Measurements from ENCODE around the gene SBF2. TPM values are rescaled to one million over a fixed set of nuclear protein-coding genes. Genes with fewer than 3 reads are reported as not detected.
A peak's percentile ranks its signal among the peaks of the same experiment; 100 is the strongest.

SBF2 gene
- total RNA-seq, 4 donors from 2014 or later: 42.3 to 106 (median 45.3) TPM

DNA sequence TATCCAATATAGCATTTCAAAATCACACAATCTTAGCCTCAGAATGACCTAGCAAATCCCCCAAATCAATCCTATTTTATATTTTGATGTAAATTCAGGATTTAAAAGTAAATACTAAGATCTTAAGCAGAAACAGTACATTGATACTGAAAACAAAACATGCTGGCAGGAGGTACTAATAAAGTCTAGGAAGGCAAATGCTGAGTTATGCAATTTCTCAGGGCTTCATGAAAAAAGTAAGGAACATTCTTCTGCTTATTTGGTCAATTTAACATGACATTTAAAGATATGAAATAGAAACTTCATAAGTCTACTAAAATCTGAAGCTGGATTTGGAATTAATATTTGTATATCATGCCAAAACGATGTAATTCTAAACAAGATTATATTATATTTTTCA lies 476.8 kb downstream of the SBF2 start:
- WGBS: 94% methylated on average over 1 of the region's 1 CpG
- Histone ChIP-seq H3K4me3 (no peak overlapping the region), H3K27me3 (no peaks in the 10 kb centered on the region), H3K9me3 (no peaks in the 10 kb centered on the region), H3K4me1 (peaks cover 19% of the 10 kb centered on the region), H3K27ac (no peak overlapping the region), H3K36me3 (peaks cover 5% of the 10 kb centered on the region)
- TF ChIP-seq EP300 (IDR thresholded peaks at IDR 0.05) (no peak), POLR2A (IDR thresholded peaks at IDR 0.05) (no peak), POLR2AphosphoS5 (IDR thresholded peaks at IDR 0.05) (no peak)
- TF ChIP-seq, protein P1, sequence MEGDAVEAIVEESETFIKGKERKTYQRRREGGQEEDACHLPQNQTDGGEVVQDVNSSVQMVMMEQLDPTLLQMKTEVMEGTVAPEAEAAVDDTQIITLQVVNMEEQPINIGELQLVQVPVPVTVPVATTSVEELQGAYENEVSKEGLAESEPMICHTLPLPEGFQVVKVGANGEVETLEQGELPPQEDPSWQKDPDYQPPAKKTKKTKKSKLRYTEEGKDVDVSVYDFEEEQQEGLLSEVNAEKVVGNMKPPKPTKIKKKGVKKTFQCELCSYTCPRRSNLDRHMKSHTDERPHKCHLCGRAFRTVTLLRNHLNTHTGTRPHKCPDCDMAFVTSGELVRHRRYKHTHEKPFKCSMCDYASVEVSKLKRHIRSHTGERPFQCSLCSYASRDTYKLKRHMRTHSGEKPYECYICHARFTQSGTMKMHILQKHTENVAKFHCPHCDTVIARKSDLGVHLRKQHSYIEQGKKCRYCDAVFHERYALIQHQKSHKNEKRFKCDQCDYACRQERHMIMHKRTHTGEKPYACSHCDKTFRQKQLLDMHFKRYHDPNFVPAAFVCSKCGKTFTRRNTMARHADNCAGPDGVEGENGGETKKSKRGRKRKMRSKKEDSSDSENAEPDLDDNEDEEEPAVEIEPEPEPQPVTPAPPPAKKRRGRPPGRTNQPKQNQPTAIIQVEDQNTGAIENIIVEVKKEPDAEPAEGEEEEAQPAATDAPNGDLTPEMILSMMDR (IDR thresholded peaks at IDR 0.05): no peak
- DNase-seq (ENCODE audit: low spot score in 2 of 2): no peak

DNA sequence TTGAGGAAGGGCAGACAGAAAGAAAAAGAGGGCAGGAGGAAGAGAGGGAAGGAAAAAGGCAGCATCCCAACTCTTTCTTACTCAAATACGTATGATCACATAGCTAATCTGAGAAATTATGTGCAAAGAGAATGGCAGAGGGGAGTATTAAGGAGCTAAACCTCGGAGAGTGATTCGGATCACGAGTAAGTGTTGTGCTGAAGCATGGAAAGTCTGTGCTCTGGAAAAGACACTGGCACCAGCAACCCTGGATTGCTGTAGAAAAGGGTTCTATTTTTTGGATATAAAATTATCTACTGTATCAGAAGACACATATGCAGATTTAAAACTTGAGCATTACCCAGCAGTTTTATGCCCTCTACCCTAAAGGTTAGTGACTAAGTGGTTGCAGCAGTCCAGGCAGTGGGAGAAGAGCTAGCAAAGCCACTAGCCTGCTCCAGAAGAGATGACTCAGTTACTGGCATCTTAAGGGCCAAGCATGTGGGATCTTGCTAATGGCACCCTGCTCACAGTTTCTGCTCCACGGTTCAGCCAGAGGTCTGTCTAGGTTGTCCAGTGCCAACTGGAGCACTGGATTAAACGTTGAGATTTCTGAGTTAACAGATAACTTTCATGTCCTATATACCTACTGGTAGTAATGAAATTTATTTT lies 478.4 kb downstream of the SBF2 start:
- 52% methylated on average over 6 of the region's 6 CpGs for WGBS
- no peak for DNase-seq (ENCODE audit: low spot score in 2 of 2)
- Histone ChIP-seq H3K4me1 (peaks cover 9% of the 10 kb centered on the region), H3K36me3 (peaks cover 21% of the 10 kb centered on the region), H3K27me3 (no peaks in the 10 kb centered on the region), H3K4me3 (no peak overlapping the region), H3K9me3 (no peaks in the 10 kb centered on the region), H3K27ac (peak overlapping the region; percentile 44)
- TF ChIP-seq EP300 (IDR thresholded peaks at IDR 0.05) (no peak), POLR2AphosphoS5 (IDR thresholded peaks at IDR 0.05) (peak in 1 of 3 donors; percentile 13)

DNA sequence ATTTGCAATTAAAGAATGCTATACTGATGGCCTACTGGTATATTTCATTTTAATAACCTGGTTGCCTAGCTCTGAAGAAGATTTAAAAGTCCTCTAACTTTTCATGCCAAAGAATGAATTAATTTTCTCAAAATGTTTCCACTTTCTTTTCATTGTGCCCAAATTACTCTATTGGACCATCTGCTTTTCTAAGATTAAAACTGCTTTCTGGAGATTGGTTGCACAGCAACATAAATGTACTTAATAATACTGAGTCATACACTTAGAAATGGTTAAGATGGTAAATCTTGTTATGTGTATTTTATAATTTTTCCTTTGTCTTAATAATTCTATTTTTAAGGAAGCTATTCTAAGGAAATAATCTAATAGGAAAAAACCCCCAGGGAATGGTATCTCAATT lies 479.9 kb downstream of the SBF2 start:
- no peak for DNase-seq (ENCODE audit: low spot score in 2 of 2)
- TF ChIP-seq POLR2AphosphoS5 (IDR thresholded peaks at IDR 0.05) (no peak), POLR2A (IDR thresholded peaks at IDR 0.05) (no peak), EP300 (IDR thresholded peaks at IDR 0.05) (no peak)
- TF ChIP-seq, protein P1 (IDR thresholded peaks at IDR 0.05): no peak
- Histone ChIP-seq H3K27ac (no peak overlapping the region), H3K4me1 (peaks cover 4% of the 10 kb centered on the region), H3K4me3 (no peak overlapping the region), H3K27me3 (no peaks in the 10 kb centered on the region), H3K9me3 (no peaks in the 10 kb centered on the region), H3K36me3 (peaks cover 22% of the 10 kb centered on the region)

DNA sequence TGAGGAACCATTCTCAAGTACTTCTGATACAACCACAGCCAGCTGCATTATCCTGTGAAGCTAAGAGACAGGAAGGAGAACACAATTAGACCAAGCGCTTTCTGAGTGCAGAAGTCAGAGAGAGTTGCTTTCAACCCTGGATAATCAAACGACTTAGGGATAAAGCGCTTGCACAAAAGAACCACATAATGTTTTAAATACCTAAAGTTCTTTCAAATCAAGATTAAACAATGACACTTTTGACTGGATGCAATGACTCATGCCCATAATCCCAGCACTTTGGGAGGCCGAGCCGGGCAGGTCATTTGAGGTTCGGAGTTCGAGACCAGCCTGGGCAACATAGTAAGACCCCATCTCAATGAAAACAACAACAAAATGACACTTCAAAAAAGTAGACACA lies 485.1 kb downstream of the SBF2 start:
- WGBS: 88% methylated on average over 7 of the region's 7 CpGs
- no peak overlapping the region for H3K27ac ChIP-seq
- H3K27me3 ChIP-seq: no peaks in the 10 kb centered on the region
- peaks cover under 1% of the 10 kb centered on the region for H3K4me1 ChIP-seq
- no peaks in the 10 kb centered on the region for H3K9me3 ChIP-seq
- peaks cover 43% of the 10 kb centered on the region for H3K36me3 ChIP-seq
- DNase-seq (ENCODE audit: low spot score in 2 of 2): no peak
- no peak overlapping the region for H3K4me3 ChIP-seq
- TF ChIP-seq, protein P1 (IDR thresholded peaks at IDR 0.05): no peak
- TF ChIP-seq EP300 (IDR thresholded peaks at IDR 0.05): no peak
- no peak for TF ChIP-seq POLR2AphosphoS5 (IDR thresholded peaks at IDR 0.05)
- no peak for TF ChIP-seq POLR2A (IDR thresholded peaks at IDR 0.05)

DNA sequence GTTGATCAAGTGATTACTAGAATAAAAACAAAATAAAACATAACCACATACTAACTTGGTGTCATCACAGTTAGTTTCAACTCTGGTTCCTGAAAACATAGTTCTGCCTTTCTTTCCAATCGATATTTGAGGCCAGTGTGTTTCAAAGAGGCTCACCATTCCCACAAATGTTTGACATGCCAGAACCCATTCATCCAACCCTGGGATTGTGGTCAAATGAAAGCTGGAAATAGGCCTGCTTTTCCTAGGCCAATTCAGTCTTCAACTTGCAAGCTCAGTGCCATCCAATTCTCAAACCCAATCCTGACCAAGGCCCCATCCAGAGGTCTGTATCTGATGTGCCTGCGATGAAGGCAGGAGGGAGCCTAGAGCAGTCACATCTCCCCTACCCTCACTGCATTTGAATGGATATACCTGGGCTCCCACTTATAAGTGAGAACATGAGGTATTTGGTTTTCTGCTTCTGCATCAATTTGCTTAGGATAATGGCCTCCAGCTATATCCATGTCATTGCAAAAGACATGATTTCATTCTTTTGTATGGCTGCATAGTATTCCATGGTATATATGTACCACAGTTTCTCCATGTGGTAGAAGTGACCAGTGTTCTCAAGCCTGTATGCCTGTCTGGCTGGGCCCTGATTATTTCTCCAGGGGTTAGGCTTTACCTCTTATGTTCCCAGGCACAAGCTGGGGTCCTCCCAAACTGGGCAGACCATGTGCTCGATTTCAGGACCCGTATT lies 486.9 kb downstream of the SBF2 start:
- no peak overlapping the region for H3K4me3 ChIP-seq
- 94% methylated on average over 4 of the region's 4 CpGs for WGBS
- H3K36me3 ChIP-seq: peaks cover 37% of the 10 kb centered on the region

More for the DNA sequence above, 486.9 kb downstream of the SBF2 start:
- H3K27me3 ChIP-seq: no peaks in the 10 kb centered on the region
- H3K9me3 ChIP-seq: no peaks in the 10 kb centered on the region
- H3K27ac ChIP-seq: no peak overlapping the region
- H3K4me1 ChIP-seq: peaks cover 19% of the 10 kb centered on the region
- TF ChIP-seq, protein P1 (IDR thresholded peaks at IDR 0.05): no peak
- no peak for TF ChIP-seq EP300 (IDR thresholded peaks at IDR 0.05)
- no peak for TF ChIP-seq POLR2AphosphoS5 (IDR thresholded peaks at IDR 0.05)
- no peak for DNase-seq (ENCODE audit: low spot score in 2 of 2)
